ENCODE measurements around the gene THRB.
A peak's percentile ranks its signal among the peaks of the same experiment; 100 is the strongest.

The THRB gene

GRCh38 chr3:24510030-24510648 lies 15.5 kb upstream of the THRB start:
- DNase-seq = no peak

- no peak for DNase-seq
Observed at GRCh38 chr3:24508423-24508839, 13.8 kb upstream of the THRB start.

GRCh38 chr3:24507776-24508422 lies 13.2 kb upstream of the THRB start:
- DNase-seq = no peak

GRCh38 chr3:24506966-24507775 lies 12.5 kb upstream of the THRB start:
- DNase-seq = no peak

GRCh38 chr3:24505691-24506550 lies 11.3 kb upstream of the THRB start:
- DNase-seq = no peak

GRCh38 chr3:24504772-24505171 lies 10.1 kb upstream of the THRB start:
- no peak for DNase-seq

GRCh38 chr3:24503616-24504113 lies 9.0 kb upstream of the THRB start:
- no peak for DNase-seq

- no peak for DNase-seq
Observed at GRCh38 chr3:24502690-24503089, 8.0 kb upstream of the THRB start.

- DNase-seq = no peak
Observed at GRCh38 chr3:24500806-24501205, 6.2 kb upstream of the THRB start.

GRCh38 chr3:24499991-24500390 lies 5.3 kb upstream of the THRB start:
- no peak for DNase-seq

GRCh38 chr3:24498796-24499195 lies 4.1 kb upstream of the THRB start:
- no peak for DNase-seq

GRCh38 chr3:24498391-24498790 lies 3.7 kb upstream of the THRB start:
- no peak for DNase-seq

- DNase-seq = no peak
Observed at GRCh38 chr3:24497942-24498341, 3.3 kb upstream of the THRB start.

- peak; percentile 36 for DNase-seq
Observed at GRCh38 chr3:24496529-24497482, 2.2 kb upstream of the THRB start.

GRCh38 chr3:24495326-24495994 lies 810 bp upstream of the THRB start:
- no peak for DNase-seq

- DNase-seq = peak; percentile 50
Observed at GRCh38 chr3:24493746-24494617, 668 bp downstream of the THRB start.

- DNase-seq = no peak
Observed at GRCh38 chr3:24492971-24493551, 1.6 kb downstream of the THRB start.

- DNase-seq = no peak
Observed at GRCh38 chr3:24490151-24490550, 4.5 kb downstream of the THRB start.

All from midbrain (tissue), 1 donor.